Keratinocyte (primary cell): Measurements from ENCODE around the gene TRPM3. TPM values are rescaled to one million over a fixed set of nuclear protein-coding genes. Genes with fewer than 3 reads are reported as not detected.

ENCODE experiments used
- DNase-seq: peaks from one replicate; pipeline ENCODE4 v3.0.0-alpha.2; 2011; ENCODE audit warnings: low read depth, missing footprints, low spot score
- FAIRE-seq: peaks from 2 replicates; lab custom pipeline; 2011; peaks lifted over from hg19 to GRCh38; lab: Jason Lieb, UNC
- H2AFZ ChIP-seq: 2 replicates; pipeline ENCODE4 v1.6.0; 2012; ENCODE audit warnings: low read length, control low read depth, inconsistent platforms; ENCODE audit not compliant: control insufficient read depth
- H3K27ac ChIP-seq: 2 replicates; pipeline ENCODE4 v1.5.1; 2011; ENCODE audit warnings: low read length; ENCODE audit not compliant: control insufficient read depth, insufficient read depth
- H3K27me3 ChIP-seq: 3 replicates; pipeline ENCODE4 v1.6.0; 2011; ENCODE audit warnings: low read length; ENCODE audit not compliant: control insufficient read depth, insufficient read depth; ENCODE audit errors: extremely low read depth
- H3K36me3 ChIP-seq, 2 experiments: 2 replicates in 1 of 2; 3 replicates in 1 of 2; pipeline ENCODE4 v1.5.1; 2011; ENCODE audit warnings: low read length in 2 of 2, mild to moderate bottlenecking in 1 of 2; ENCODE audit not compliant: control insufficient read depth in 2 of 2, insufficient read depth in 2 of 2; ENCODE audit errors: extremely low read depth in 1 of 2
- H3K4me1 ChIP-seq: 3 replicates; pipeline ENCODE4 v1.5.1; 2011; ENCODE audit warnings: low read length; ENCODE audit not compliant: control insufficient read depth, insufficient read depth; ENCODE audit errors: extremely low read depth
- H3K4me2 ChIP-seq: 3 replicates; pipeline ENCODE4 v1.6.0; 2011; ENCODE audit warnings: low read depth, low read length; ENCODE audit not compliant: control insufficient read depth, insufficient read depth; ENCODE audit errors: extremely low read depth
- H3K4me3 ChIP-seq, 3 experiments: fragments of 200-600 bp in 1 of 3; sonication (generic) in 1 of 3; 2 replicates in 2 of 3; 3 replicates in 1 of 3; pipeline ENCODE4 v1.5.1; 2011 to 2016; ENCODE audit warnings: low read length in 3 of 3, mild to moderate bottlenecking in 3 of 3, control low read depth in 2 of 3, inconsistent platforms in 1 of 3, low read depth in 1 of 3, mixed read lengths in 1 of 3, mixed run types in 1 of 3, moderate library complexity in 1 of 3; ENCODE audit not compliant: control insufficient read depth in 2 of 3, insufficient read depth in 2 of 3; ENCODE audit errors: extremely low read depth in 1 of 3
- H3K79me2 ChIP-seq: 2 replicates; pipeline ENCODE4 v1.6.0; 2012; ENCODE audit warnings: low read length; ENCODE audit not compliant: control insufficient read depth, insufficient read depth
- H3K9ac ChIP-seq: 3 replicates; pipeline ENCODE4 v1.6.0; 2011; ENCODE audit warnings: low read length; ENCODE audit not compliant: control insufficient read depth, insufficient read depth; ENCODE audit errors: extremely low read depth
- H3K9me1 ChIP-seq: 3 replicates; pipeline ENCODE4 v1.6.0; 2011; ENCODE audit warnings: low read length; ENCODE audit not compliant: control insufficient read depth, insufficient read depth; ENCODE audit errors: extremely low read depth
- H3K9me3 ChIP-seq: 2 replicates; pipeline ENCODE4 v1.5.1; 2012; ENCODE audit warnings: low read depth, low read length; ENCODE audit not compliant: control insufficient read depth
- H4K20me1 ChIP-seq: 3 replicates; pipeline ENCODE4 v1.6.0; 2011; ENCODE audit warnings: low read length; ENCODE audit not compliant: control insufficient read depth, insufficient read depth; ENCODE audit errors: extremely low read depth
- EZH2 ChIP-seq: IDR thresholded peaks from one replicate; pipeline ENCODE4 v1.6.1; 2012; ENCODE audit warnings: inconsistent platforms, mild to moderate bottlenecking, low read length, moderate library complexity
- dilution Hi-C: fragments of 300-500 bp; cut with MboI; formaldehyde crosslinking; loops from one replicate; pipeline ENCODE4 v1.7.0; 2020; ENCODE audit warnings: low sequenced_read_pairs; ENCODE audit not compliant: extremely low pct_ligation_motif_present
- polyA plus RNA-seq, 5 experiments: library from polyadenylated mRNA; depleted of rRNA in 3 of 5; stranded (reverse) in 3 of 5; stranded (forward) in 1 of 5; unstranded in 1 of 5; fragments of >200 nt; gene quantifications; 1 replicate in 1 of 5; 2 replicates in 3 of 5; 3 replicates in 1 of 5; pipeline versions ENCODE4 v1.2.1 to v1.2.3, GENCODE V29; 2011 to 2012; ENCODE audit warnings: missing spikeins in 2 of 5, low read depth in 1 of 5, low replicate concordance in 1 of 5
- TF ChIP-seq, protein P1 (sequence below), 3 experiments: IDR thresholded peaks in 1 of 3; conservative IDR thresholded peaks in 1 of 3; optimal IDR thresholded peaks in 1 of 3; 2 replicates in 2 of 3; 3 replicates in 1 of 3; pipeline versions ENCODE3 to v1.5.1; 2011; ENCODE audit warnings: low read length in 3 of 3, mild to moderate bottlenecking in 3 of 3, moderate library complexity in 2 of 3, control low read depth in 1 of 3, inconsistent platforms in 1 of 3; ENCODE audit not compliant: insufficient read depth in 2 of 3; ENCODE audit errors: extremely low read depth in 1 of 3

TRPM3 gene
- polyA plus RNA-seq, 1 donor (not counting 4 experiments of a cell fraction or from before 2014, with no cell fraction given): 0.03 TPM

DNA sequence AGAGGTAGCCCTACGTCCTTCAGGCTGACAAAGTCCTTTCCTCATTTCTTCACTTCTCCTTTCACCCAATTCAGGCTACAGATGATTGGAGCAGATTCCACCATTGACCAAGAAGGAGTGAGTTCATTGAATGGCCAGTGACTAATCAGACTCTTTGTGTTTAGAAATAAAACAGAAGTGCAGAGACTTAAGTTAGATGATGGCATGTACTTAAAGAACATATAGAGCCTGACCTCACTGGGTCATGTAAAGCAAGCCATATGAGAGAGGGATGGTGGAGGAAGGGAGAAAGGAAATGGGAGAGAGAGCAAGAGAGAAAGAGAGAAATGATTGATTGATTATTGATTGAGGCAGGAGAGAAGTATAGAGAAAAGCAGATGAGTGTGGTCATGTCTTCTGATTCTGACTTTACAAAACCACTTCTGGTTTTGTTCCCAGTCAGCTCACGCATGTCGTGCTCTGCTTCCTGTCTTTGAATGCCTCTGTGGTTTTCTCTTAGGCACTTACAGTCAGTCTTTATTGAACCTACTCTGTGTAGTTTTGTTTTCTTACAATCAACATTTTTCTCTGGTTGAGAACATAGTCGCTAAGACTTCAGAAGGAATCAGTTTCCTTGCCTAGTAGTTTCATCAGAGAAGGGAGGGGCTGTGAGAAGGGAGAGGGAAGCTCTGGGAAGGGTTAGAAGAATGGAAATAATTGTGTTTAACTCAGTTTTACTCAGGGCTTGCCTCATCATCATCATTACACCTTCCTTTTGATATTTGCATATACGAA is 557.8 kb downstream of the TRPM3 start:
- Histone ChIP-seq H3K9me1 (no peaks in the 10 kb centered on the region), H3K4me2 (no peak overlapping the region), H3K4me3 (no peak overlapping the region), H2AFZ (peak overlapping the region; percentile 44), H3K9ac (no peak overlapping the region), H4K20me1 (no peaks in the 10 kb centered on the region), H3K36me3 (no peaks in the 10 kb centered on the region), H3K4me1 (peaks cover 7% of the 10 kb centered on the region), H3K27me3 (no peaks in the 10 kb centered on the region), H3K9me3 (no peaks in the 10 kb centered on the region), H3K79me2 (no peaks in the 10 kb centered on the region), H3K27ac (no peak overlapping the region)
- dilution Hi-C loops: no loop called here
- FAIRE-seq: peak; percentile 75
- no peak for DNase-seq
- TF ChIP-seq EZH2: no peak
- TF ChIP-seq, protein P1, sequence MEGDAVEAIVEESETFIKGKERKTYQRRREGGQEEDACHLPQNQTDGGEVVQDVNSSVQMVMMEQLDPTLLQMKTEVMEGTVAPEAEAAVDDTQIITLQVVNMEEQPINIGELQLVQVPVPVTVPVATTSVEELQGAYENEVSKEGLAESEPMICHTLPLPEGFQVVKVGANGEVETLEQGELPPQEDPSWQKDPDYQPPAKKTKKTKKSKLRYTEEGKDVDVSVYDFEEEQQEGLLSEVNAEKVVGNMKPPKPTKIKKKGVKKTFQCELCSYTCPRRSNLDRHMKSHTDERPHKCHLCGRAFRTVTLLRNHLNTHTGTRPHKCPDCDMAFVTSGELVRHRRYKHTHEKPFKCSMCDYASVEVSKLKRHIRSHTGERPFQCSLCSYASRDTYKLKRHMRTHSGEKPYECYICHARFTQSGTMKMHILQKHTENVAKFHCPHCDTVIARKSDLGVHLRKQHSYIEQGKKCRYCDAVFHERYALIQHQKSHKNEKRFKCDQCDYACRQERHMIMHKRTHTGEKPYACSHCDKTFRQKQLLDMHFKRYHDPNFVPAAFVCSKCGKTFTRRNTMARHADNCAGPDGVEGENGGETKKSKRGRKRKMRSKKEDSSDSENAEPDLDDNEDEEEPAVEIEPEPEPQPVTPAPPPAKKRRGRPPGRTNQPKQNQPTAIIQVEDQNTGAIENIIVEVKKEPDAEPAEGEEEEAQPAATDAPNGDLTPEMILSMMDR (optimal IDR thresholded peaks at IDR 0.05 in 1 of 3, IDR thresholded peaks at IDR 0.05 in 1 of 3, conservative IDR thresholded peaks at IDR 0.05 in 1 of 3; ENCODE audit: extremely low read depth in 1 of 3, insufficient read depth in 2 of 3, low read length in 3 of 3): no peak

DNA sequence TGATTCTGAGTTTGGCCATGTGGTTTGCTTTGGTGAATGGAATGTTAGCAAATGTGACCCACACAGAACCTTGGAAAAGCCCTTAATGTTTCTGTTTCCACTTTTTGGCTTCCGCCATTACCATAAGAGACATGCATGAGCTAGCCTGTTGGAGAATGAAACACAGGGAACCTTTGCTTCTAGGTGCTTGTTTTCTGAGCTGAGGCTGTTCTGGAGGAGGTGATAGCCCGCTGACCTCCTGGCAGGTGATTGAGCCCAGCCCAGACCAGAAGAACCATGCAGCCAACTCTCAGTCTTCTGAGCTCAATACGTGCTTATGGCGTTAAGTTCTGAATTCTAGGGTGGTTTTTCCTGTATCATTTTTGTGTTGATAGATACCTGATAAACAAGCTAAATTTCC is 558.4 kb downstream of the TRPM3 start:
- no peaks in the 10 kb centered on the region for H3K9me3 ChIP-seq
- FAIRE-seq (no peak), DNase-seq (no peak)
- H2AFZ ChIP-seq: no peak overlapping the region
- H3K79me2 ChIP-seq: no peaks in the 10 kb centered on the region
- H3K4me1 ChIP-seq: peaks cover 7% of the 10 kb centered on the region
- no peaks in the 10 kb centered on the region for H3K9me1 ChIP-seq
- no peaks in the 10 kb centered on the region for H3K36me3 ChIP-seq
- no peak overlapping the region for H3K9ac ChIP-seq
- H3K4me3 ChIP-seq: no peak overlapping the region
- no peaks in the 10 kb centered on the region for H3K27me3 ChIP-seq
- H4K20me1 ChIP-seq: no peaks in the 10 kb centered on the region
- H3K27ac ChIP-seq: no peak overlapping the region
- TF ChIP-seq EZH2: no peak
- TF ChIP-seq, protein P1 (optimal IDR thresholded peaks at IDR 0.05 in 1 of 3, IDR thresholded peaks at IDR 0.05 in 1 of 3, conservative IDR thresholded peaks at IDR 0.05 in 1 of 3; ENCODE audit: extremely low read depth in 1 of 3, insufficient read depth in 2 of 3, low read length in 3 of 3): no peak
- no peak overlapping the region for H3K4me2 ChIP-seq
- dilution Hi-C loops: no loop called here
